ENCODE data around the gene FCGBP.
"Not testable (repeated sequence)": the region's sequence is repeated elsewhere in the genome, so short reads cannot be mapped to it uniquely, and the experiment has no call there.

The FCGBP gene

DNA sequence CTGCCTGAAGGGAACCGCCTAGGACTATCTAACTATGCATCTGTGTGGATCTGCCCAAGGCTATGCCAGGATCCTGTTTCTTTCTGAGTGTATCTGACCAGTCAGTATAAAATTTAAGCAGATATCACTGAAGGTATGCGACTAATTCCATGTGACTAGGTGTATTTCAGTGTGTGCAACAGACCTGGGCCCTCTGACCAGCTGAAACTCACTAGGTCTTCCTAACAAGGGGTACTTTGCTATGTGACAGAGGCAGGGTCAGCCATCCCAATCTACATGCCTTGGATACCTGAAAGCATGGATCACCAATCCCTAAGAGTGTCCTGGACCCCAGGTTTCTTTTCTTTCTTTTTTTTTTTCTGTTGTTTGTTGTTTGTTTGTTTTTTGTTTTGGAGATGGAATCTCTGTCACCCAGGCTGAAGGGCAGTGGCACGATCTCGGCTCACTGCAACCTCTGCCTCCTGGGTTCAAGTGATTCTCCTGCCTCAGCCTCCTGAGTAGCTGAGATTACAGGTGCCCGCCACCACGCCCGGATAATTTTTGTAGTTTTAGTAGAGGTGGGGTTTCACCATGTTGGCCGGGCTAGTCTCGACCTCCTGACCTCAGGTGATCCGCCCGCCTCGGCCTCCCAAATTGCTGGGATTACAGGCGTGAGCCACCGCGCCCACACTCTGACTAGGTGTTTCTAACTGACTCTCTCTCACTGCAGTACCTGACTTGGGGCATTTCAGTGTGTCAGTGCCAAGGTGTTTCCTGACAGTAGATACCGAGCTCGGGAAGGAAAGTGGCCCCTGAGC is 43.5 kb downstream of the FCGBP start:
- no peak for DNase-seq (ENCODE audit: insufficient read length, low spot score)
- no peak for FAIRE-seq
- no peak for TF ChIP-seq TAF1 (IDR thresholded peaks at IDR 0.05; ENCODE audit: low read depth, low read length)
- TF ChIP-seq POU2F2 (IDR thresholded peaks at IDR 0.05; ENCODE audit: low read depth, low read length): no peak

DNA sequence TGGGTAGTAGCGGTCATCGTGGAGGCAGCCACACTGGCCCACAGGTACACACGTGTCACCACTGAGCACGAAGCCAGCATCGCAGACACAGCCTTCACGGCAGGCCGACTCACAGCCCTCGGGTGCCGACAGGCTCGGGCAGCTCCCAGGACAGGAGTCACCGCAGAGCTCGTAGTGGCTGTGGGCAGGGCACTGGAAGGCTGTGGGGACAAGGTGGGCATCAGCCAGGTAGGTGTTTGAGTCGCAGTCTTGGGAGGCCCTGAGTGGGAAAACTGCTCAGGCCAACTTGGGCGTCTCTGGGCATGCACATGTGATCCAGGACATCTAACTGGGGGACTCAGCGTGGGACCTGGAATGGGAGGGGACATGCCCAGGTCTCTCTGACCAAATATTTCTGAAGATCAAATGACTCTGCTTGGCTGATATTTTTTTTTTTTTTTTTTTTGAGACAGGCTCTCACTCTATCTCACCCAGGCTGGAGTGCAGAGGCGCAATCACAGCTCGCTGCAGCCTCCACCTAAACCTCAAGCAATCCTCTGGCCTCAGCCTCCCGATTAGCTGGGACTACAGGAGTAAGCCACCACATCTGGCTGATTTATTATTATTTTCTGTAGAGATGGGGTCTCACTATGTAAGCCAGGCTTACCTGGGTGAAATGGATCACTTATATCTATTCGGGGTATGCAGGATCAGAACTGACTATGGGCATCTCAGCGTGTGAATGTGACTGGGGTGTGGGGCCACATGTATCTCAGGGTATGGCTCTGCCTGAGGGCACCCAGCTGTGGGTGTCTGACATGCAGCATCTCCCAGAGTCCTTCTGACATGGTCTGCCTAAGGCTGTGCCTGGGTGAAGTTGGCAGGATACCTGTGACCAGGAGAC is 44.3 kb downstream of the FCGBP start:
- not testable (repeated sequence) for DNase-seq (ENCODE audit: insufficient read length, low spot score); FAIRE-seq

GRCh38 chr19:39887456-39887951 is 46.9 kb downstream of the FCGBP start:
- FAIRE-seq; DNase-seq (ENCODE audit: insufficient read length, low spot score): not testable (repeated sequence)

- FAIRE-seq; DNase-seq (ENCODE audit: insufficient read length, low spot score): not testable (repeated sequence)
These were observed 48.4 kb downstream of the FCGBP start for GRCh38 chr19:39885821-39886554.

- not testable (repeated sequence) for FAIRE-seq; DNase-seq (ENCODE audit: insufficient read length, low spot score)
These were observed 49.7 kb downstream of the FCGBP start for GRCh38 chr19:39884721-39885120.

Measured in GM12891 (cell line).